CD4-positive, alpha-beta memory T cell (primary cell): Measurements from ENCODE around the gene IPO13. TPM values are rescaled to one million over a fixed set of nuclear protein-coding genes. Genes with fewer than 3 reads are reported as not detected.

Experiments
- CTCF ChIA-PET: fragments of 350-600 bp; sonication (Branson Sonifier 250); formaldehyde crosslinking; loops from one replicate; lab custom pipeline; 2021; ENCODE audit warnings: inconsistent platforms; ENCODE audit not compliant: partially characterized antibody; lab: Charles Lee
- POLR2A ChIA-PET: fragments of 350-600 bp; sonication (Branson Sonifier 250); formaldehyde crosslinking; loops from one replicate; lab custom pipeline; 2021; ENCODE audit not compliant: partially characterized antibody; lab: Charles Lee
- DNase-seq, 5 donors: peaks; one replicate each; pipeline versions ENCODE4 v3.0.0 to v3.0.0-alpha.2; 2020 to 2022; ENCODE audit warnings: mixed read lengths in 1 of 5
- H3K27ac ChIP-seq: one replicate; pipeline ENCODE4 v1.7.0; 2013; ENCODE audit warnings: low read depth, low read length
- H3K27me3 ChIP-seq: 2 replicates; pipeline ENCODE4 v1.7.0; 2013; ENCODE audit warnings: mild to moderate bottlenecking, low read length, moderate library complexity; ENCODE audit not compliant: insufficient read depth
- H3K36me3 ChIP-seq: 2 replicates; pipeline ENCODE4 v1.7.0; 2013; ENCODE audit warnings: mild to moderate bottlenecking, low read length, moderate library complexity; ENCODE audit not compliant: insufficient read depth
- H3K4me1 ChIP-seq: 2 replicates; pipeline ENCODE4 v1.7.0; 2013; ENCODE audit warnings: mild to moderate bottlenecking, low read length, moderate library complexity; ENCODE audit not compliant: insufficient read depth
- H3K4me3 ChIP-seq, 2 donors: one replicate each; pipeline ENCODE4 v1.7.0; 2013; ENCODE audit warnings: low read length in 2 of 2, mild to moderate bottlenecking in 1 of 2
- H3K9me3 ChIP-seq, 2 donors: one replicate each; pipeline ENCODE4 v1.7.0; 2013; ENCODE audit warnings: low read length in 2 of 2, control low read depth in 1 of 2; ENCODE audit not compliant: control insufficient read depth in 1 of 2
- H3K27ac Mint-ChIP-seq, 7 donors: one replicate each; pipeline ENCODE4 v1.8.0; 2020 to 2021; ENCODE audit warnings: mixed read lengths in 7 of 7, mild to moderate bottlenecking in 6 of 7, inconsistent platforms in 3 of 7, moderate library complexity in 3 of 7
- H3K27me3 Mint-ChIP-seq, 2 donors: one replicate each; pipeline ENCODE4 v1.8.0; 2020 to 2021; ENCODE audit warnings: mixed read lengths in 2 of 2
- H3K36me3 Mint-ChIP-seq, 2 donors: one replicate each; pipeline ENCODE4 v1.8.0; 2020 to 2021; ENCODE audit warnings: mixed read lengths in 2 of 2, inconsistent platforms in 1 of 2, mild to moderate bottlenecking in 1 of 2
- H3K4me1 Mint-ChIP-seq, 4 donors: one replicate each; pipeline ENCODE4 v1.8.0; 2020 to 2021; ENCODE audit warnings: mixed read lengths in 4 of 4, mild to moderate bottlenecking in 1 of 4
- H3K4me3 Mint-ChIP-seq, 8 donors: one replicate each; pipeline ENCODE4 v1.8.0; 2020 to 2021; ENCODE audit warnings: mixed read lengths in 8 of 8, mild to moderate bottlenecking in 7 of 8, moderate library complexity in 6 of 8, inconsistent platforms in 3 of 8
- H3K9me3 Mint-ChIP-seq, 8 donors: one replicate each; pipeline ENCODE4 v1.8.0; 2020 to 2021; ENCODE audit warnings: mixed read lengths in 8 of 8, mild to moderate bottlenecking in 5 of 8, inconsistent platforms in 3 of 8, moderate library complexity in 1 of 8
- intact Hi-C: fragments of 100-400 bp; cut with micrococcal nuclease; formaldehyde crosslinking; loops from one replicate; pipeline ENCODE4 v1.15.1; 2023
- polyA plus RNA-seq, 2 donors: library from polyadenylated mRNA; unstranded; fragments of 300-500 nt; fragmentation: Illumina TruSeq; gene quantifications; one replicate each; pipeline ENCODE4 v1.2.3, GENCODE V29; 2021
- total RNA-seq, 2 experiments: library from RNA; stranded (reverse); gene quantifications; one replicate each; pipeline ENCODE4 v1.2.3, GENCODE V29; 2021

The IPO13 gene
- total and polyA plus RNA-seq, 4 experiments from 2014 or later = 7.5 to 20.0 (median 17.7) TPM

DNA sequence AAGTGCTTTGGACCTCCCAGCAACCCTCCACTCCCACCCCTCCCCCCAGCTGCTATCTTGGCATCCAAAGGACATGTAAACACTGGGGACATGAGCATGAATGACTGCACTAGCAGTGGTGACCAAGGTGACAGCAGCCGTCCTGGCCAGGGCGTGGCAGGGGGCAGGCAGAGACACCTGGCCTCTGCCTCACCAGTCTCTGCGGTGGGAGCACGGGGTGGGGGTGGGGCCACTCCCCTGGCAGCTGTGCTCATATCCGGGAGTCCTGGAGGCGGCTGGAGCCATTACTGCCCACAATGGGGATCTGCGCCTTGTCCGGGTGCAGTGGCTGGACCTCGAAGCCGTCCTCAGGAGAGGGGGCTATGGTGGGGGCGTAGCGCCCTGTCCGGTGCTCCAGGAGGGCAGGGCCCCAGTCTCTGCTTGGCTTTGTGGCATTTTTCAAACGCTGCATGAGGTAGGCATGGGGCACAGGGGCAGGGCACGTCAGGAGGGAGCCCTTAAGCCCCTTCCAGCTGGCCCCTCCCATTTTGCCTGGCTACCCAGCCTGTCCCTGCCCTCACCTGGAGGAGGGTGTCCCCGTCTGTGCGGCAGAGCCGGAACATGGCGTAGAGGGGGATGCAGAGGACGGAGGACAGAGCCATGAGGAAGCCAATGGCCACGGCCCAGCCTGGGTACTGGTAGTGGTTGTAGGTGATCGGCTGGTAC lies 50.7 kb downstream of the IPO13 start:
- Histone ChIP-seq H3K27me3 (no peaks in the 10 kb centered on the region), H3K36me3 (no peaks in the 10 kb centered on the region), H3K27ac (no peak overlapping the region), H3K4me1 (peaks cover 3% of the 10 kb centered on the region), H3K9me3 (no peaks in the 10 kb centered on the region), H3K4me3 (no peak overlapping the region)
- no peak for DNase-seq
- no peak overlapping the region for H3K27ac Mint-ChIP-seq
- CTCF ChIA-PET = interaction anchor here (1.0 kb wide), 1 partner anchor 8 kb away, joined by 3 read pairs; no protein-coding TSS in a partner anchor
- POLR2A ChIA-PET = no interaction called here
- no peak overlapping the region for H3K4me3 Mint-ChIP-seq
- H3K36me3 Mint-ChIP-seq = no peaks in the 10 kb centered on the region
- intact Hi-C loops = no loop called here
- H3K4me1 Mint-ChIP-seq = peaks cover 4 to 9% (median 5%) of the 10 kb centered on the region in 4 donors
- no peaks in the 10 kb centered on the region for H3K9me3 Mint-ChIP-seq
- H3K27me3 Mint-ChIP-seq = no peaks in the 10 kb centered on the region

DNA sequence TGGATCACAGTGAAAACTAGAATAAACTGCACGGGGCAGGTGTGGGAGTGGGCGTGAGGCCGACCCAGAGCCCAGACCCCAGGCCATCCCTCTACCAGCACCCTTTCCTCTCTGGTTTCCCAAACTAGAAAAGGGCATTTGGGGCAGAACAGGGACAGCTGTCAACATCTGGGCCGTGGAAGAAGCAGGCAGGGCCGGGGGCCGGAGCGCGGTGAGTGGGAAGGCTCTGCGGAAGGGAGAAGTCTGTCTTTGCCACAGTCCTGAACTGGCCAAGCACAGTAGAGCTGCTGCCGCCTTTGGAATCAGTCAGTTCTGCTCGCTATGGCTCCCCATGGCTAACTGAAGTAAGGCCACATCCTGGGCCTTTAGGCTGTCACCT lies 51.2 kb downstream of the IPO13 start:
- H3K27ac Mint-ChIP-seq = no peak overlapping the region
- H3K4me1 Mint-ChIP-seq = peaks cover 0 to 4% (median 0%) of the 10 kb centered on the region in 4 donors
- no peaks in the 10 kb centered on the region for H3K9me3 Mint-ChIP-seq
- H3K27me3 Mint-ChIP-seq = no peaks in the 10 kb centered on the region
- no peaks in the 10 kb centered on the region for H3K36me3 ChIP-seq
- H3K36me3 Mint-ChIP-seq = no peaks in the 10 kb centered on the region
- CTCF ChIA-PET = interaction anchor here (10.2 kb wide), 1 partner anchor 35 kb away, joined by 225 read pairs; the partner anchor contains the start of gene SLC6A9
- H3K9me3 ChIP-seq = no peaks in the 10 kb centered on the region
- no peaks in the 10 kb centered on the region for H3K27me3 ChIP-seq
- H3K4me1 ChIP-seq = no peaks in the 10 kb centered on the region
- H3K27ac ChIP-seq = no peak overlapping the region
- DNase-seq = no peak
- H3K4me3 Mint-ChIP-seq = no peak overlapping the region
- intact Hi-C loops = no loop called here
- POLR2A ChIA-PET = no interaction called here
- no peak overlapping the region for H3K4me3 ChIP-seq

DNA sequence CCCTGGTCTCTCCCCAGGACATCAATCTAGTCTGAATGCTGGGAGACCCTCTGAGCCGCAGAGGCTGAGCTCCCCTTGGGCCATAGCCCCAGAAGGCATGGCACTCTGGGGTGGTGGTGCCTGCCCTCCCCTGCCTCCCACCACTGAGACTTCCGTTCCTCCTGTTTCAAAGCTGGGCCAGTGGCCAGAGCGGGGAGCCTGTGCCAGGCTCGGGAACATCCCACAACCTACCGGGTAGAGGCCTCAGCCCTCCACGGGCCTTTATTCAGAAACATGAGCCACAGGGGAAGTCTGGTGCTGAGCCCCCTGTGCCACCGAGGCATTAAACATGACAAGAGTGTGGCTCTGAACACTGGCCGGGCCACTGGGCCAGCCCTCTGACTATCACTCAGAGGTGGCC lies 52.7 kb downstream of the IPO13 start:
- POLR2A ChIA-PET = no interaction called here
- no peaks in the 10 kb centered on the region for H3K36me3 ChIP-seq
- H3K4me3 Mint-ChIP-seq = no peak overlapping the region

DNA sequence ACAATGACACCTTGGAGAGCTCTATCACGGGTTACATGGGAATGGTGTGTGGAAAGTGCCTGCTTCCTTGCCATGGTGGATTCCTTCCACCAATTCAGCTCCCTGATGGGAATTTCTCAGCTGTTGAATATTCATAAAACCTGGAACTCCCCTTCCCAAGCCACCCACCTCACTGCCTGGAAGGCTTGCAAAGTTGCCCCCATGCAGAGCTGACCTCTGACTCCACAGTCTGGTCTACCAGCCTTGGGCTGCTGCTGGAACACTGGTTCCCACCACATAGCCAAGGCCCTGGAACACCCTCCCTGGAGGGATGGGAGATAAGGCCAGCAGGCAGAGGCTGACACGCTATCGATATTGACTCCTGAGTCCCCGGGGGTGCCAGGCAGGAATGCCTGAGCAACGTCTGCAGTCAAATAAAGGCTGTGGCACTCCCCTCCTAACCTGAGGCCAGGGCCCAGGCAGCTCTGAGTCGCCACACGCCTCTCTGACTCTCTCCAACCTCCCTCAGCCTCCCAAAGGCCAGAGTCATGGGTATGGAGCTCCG lies 53.4 kb downstream of the IPO13 start:
- no peaks in the 10 kb centered on the region for H3K4me1 Mint-ChIP-seq
- Histone ChIP-seq H3K4me1 (no peaks in the 10 kb centered on the region), H3K27ac (no peak overlapping the region), H3K4me3 (no peak overlapping the region), H3K9me3 (no peaks in the 10 kb centered on the region), H3K27me3 (no peaks in the 10 kb centered on the region), H3K36me3 (no peaks in the 10 kb centered on the region)
- no peaks in the 10 kb centered on the region for H3K36me3 Mint-ChIP-seq
- ChIA-PET POLR2A (no interaction called here), CTCF (interaction anchor here (0.8 to 10.2 kb wide), 3 partner anchors 9 to 46 kb away, joined by 3 to 225 read pairs (median 4); partner anchors contain the start of gene SLC6A9)
- DNase-seq = no peak
- H3K27ac Mint-ChIP-seq = no peak overlapping the region
- no peaks in the 10 kb centered on the region for H3K27me3 Mint-ChIP-seq
- intact Hi-C loops = no loop called here
- H3K4me3 Mint-ChIP-seq = no peak overlapping the region
- H3K9me3 Mint-ChIP-seq = no peaks in the 10 kb centered on the region

More for the DNA sequence above, 52.7 kb downstream of the IPO13 start:
- H3K27me3 ChIP-seq = no peaks in the 10 kb centered on the region
- intact Hi-C loops = no loop called here
- H3K4me1 ChIP-seq = no peaks in the 10 kb centered on the region
- H3K4me3 ChIP-seq = no peak overlapping the region
- H3K27ac Mint-ChIP-seq = no peak overlapping the region
- CTCF ChIA-PET = interaction anchor here (0.8 to 10.2 kb wide), 3 partner anchors 9 to 46 kb away, joined by 3 to 225 read pairs (median 4); partner anchors contain the start of gene SLC6A9
- peaks cover 0 to 3% (median 0%) of the 10 kb centered on the region in 4 donors for H3K4me1 Mint-ChIP-seq
- H3K9me3 ChIP-seq = no peaks in the 10 kb centered on the region
- no peak for DNase-seq
- H3K27ac ChIP-seq = no peak overlapping the region
- no peaks in the 10 kb centered on the region for H3K36me3 Mint-ChIP-seq
- H3K27me3 Mint-ChIP-seq = no peaks in the 10 kb centered on the region
- H3K9me3 Mint-ChIP-seq = no peaks in the 10 kb centered on the region

DNA sequence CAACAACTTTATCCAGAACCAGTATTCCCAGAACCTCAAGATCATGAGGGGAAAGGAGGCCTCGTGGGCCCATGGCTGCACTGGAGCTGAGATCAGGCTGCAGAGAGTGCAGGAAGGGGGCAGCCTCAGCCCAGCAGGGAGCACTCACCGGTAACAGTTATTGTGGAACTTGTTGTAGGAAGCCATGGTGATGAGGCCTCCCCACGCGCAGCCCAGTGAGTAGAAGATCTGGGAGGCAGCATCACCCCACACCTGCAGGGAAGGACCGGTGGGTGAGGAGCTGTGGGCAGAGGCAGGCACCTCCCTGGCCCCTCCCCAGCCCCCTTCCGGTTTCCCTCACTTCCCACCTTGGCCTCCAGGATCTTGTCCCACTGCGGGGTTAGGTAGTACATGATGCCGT lies 55.4 kb downstream of the IPO13 start:
- ChIA-PET POLR2A (no interaction called here), CTCF (interaction anchor here (2.1 to 10.2 kb wide), 2 partner anchors 31 to 46 kb away, joined by 9 to 225 read pairs; partner anchors contain the start of gene SLC6A9)
- Mint-ChIP-seq H3K27me3 (no peaks in the 10 kb centered on the region), H3K27ac (no peak overlapping the region), H3K36me3 (no peaks in the 10 kb centered on the region), H3K4me1 (peaks cover 0 to 2% (median 0%) of the 10 kb centered on the region in 4 donors), H3K4me3 (no peak overlapping the region), H3K9me3 (no peaks in the 10 kb centered on the region)
- Histone ChIP-seq H3K27me3 (no peaks in the 10 kb centered on the region), H3K27ac (no peak overlapping the region), H3K36me3 (no peaks in the 10 kb centered on the region), H3K4me3 (no peak overlapping the region), H3K9me3 (no peaks in the 10 kb centered on the region), H3K4me1 (no peaks in the 10 kb centered on the region)
- DNase-seq = no peak
- intact Hi-C loops = no loop called here

DNA sequence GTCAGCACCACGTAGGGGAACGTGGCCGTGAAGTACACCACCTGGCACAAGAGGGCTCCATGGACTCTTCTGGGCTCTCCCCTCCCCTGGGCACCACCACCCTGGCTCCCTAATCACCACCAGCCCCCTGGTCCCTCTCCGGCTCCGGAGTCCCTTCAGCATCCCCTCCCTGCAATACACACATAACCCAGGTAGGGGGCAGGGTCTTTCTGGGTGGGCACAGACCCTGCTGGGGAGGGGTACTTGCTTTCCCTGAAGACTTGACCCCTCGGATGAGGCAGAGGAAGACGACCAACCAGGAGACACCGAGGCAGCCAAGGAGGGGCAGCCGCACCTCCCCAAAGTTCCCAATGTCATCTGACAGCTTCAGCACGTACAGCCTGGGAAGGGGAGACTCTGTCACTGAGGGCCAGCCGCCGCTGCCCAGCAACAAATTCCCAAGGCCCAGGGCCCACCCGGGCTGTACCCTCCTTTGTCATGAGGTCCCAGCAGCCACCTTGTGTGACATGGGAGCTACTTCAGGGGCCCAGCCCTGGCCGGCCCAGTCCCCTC lies 55.9 kb downstream of the IPO13 start:
- peaks cover 0 to under 1% (median 0%) of the 10 kb centered on the region in 8 donors for H3K9me3 Mint-ChIP-seq

DNA sequence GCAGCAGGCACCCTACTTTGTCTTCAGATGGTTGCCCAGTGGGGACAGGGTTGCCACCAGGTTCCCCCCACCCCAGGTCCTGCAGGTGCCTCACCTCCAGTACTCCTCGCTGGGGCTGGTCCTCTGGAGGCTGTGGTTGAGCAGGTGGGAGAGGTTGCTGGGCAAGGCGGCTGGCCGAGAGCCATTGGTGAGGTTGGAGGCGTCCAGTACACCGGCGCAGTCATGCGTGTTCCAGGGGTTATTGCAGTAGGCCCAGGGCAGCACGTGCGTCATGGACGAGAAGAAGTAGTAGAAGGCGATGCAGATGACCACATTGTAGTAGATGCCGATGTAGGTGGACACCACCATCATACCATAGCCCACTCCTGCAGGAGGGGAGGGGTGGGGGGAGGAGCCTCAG lies 61.5 kb downstream of the IPO13 start:
- no peak overlapping the region for H3K4me3 ChIP-seq
- no peaks in the 10 kb centered on the region for H3K36me3 ChIP-seq
- no peak for DNase-seq
- H3K9me3 ChIP-seq = no peaks in the 10 kb centered on the region
- Mint-ChIP-seq H3K36me3 (no peaks in the 10 kb centered on the region), H3K9me3 (peaks cover 0 to 2% (median 0%) of the 10 kb centered on the region in 8 donors), H3K27me3 (no peaks in the 10 kb centered on the region), H3K4me3 (no peak overlapping the region), H3K27ac (peak overlapping the region in 1 of 7 donors; percentile 68), H3K4me1 (peaks cover 0 to 4% (median 2%) of the 10 kb centered on the region in 4 donors)
- intact Hi-C loops = no loop called here
- no peaks in the 10 kb centered on the region for H3K27me3 ChIP-seq
- no peak overlapping the region for H3K27ac ChIP-seq
- H3K4me1 ChIP-seq = no peaks in the 10 kb centered on the region
- CTCF ChIA-PET = interaction anchor here (0.8 to 10.2 kb wide), 5 partner anchors 8 to 41 kb away, joined by 3 to 225 read pairs (median 6); partner anchors contain the start of gene SLC6A9
- POLR2A ChIA-PET = no interaction called here

More for the DNA sequence above, 55.9 kb downstream of the IPO13 start:
- intact Hi-C loops = no loop called here
- no peaks in the 10 kb centered on the region for H3K27me3 ChIP-seq
- Mint-ChIP-seq H3K36me3 (no peaks in the 10 kb centered on the region), H3K27me3 (no peaks in the 10 kb centered on the region), H3K4me3 (no peak overlapping the region), H3K4me1 (peaks cover 0 to 2% (median 0%) of the 10 kb centered on the region in 4 donors), H3K27ac (no peak overlapping the region)
- ChIA-PET POLR2A (no interaction called here), CTCF (interaction anchor here (2.1 to 10.2 kb wide), 2 partner anchors 30 to 45 kb away, joined by 9 to 225 read pairs; partner anchors contain the start of gene SLC6A9)
- no peak overlapping the region for H3K27ac ChIP-seq
- no peak overlapping the region for H3K4me3 ChIP-seq
- no peak for DNase-seq
- no peaks in the 10 kb centered on the region for H3K36me3 ChIP-seq
- no peaks in the 10 kb centered on the region for H3K9me3 ChIP-seq
- no peaks in the 10 kb centered on the region for H3K4me1 ChIP-seq
